ENCODE measurements around the gene AGPAT4.

AGPAT4 gene

DNA sequence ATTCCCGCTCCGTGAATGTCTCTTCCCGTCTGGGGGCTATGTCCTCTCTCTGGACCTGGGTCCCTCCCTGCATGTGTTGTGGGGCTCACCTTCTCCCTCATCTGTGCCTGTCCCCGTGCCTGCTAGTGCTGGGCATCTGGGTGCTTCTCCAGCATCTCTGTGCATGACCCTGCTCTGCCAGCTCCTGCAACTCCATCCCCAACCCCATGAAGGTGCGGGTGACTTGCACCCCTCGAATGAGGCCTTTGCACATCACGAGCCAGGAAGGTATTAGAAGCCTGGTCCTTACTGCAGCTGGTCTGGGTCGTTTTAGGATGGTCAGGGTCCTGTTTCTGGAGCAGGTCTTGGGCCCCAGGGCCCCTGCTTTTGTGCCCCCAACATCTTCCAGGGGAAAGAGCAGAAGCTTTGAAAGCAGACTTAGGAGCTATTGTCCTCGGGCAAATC lies 109.7 kb downstream of the AGPAT4 start:
- H3K4me2 ChIP-seq (ENCODE audit: insufficient read depth, low read length, poor library complexity, severe bottlenecking), result no peak overlapping the region
- no peak overlapping the region for H2BK12ac ChIP-seq (ENCODE audit: low read length)
- H2AK5ac ChIP-seq (ENCODE audit: low read depth, low read length), result no peak overlapping the region
- no peak overlapping the region for H3K23ac ChIP-seq (ENCODE audit: low read depth, low read length, poor library complexity)
- H4K8ac ChIP-seq (ENCODE audit: low read depth, low read length), result no peak overlapping the region
- H3K4ac ChIP-seq (ENCODE audit: low read length), result no peak overlapping the region
- no peak overlapping the region for H2BK120ac ChIP-seq (ENCODE audit: low read depth, low read length)
- no peak overlapping the region for H4K91ac ChIP-seq (ENCODE audit: low read depth, low read length, poor library complexity)
- no peaks in the 10 kb centered on the region for H3K9me3 ChIP-seq (replicated peaks in 1 of 2; ENCODE audit: control insufficient read depth in 2 of 2, insufficient read depth in 1 of 2, low read depth in 1 of 2, low read length in 2 of 2)
- peaks cover 4% of the 10 kb centered on the region for H3K79me1 ChIP-seq (ENCODE audit: low read depth, low read length)
- H2BK5ac ChIP-seq (ENCODE audit: low read length), result no peak overlapping the region
- peaks cover 46 to 70% of the 10 kb centered on the region in 2 donors for H3K36me3 ChIP-seq (replicated peaks in 1 of 2; ENCODE audit: control insufficient read depth in 2 of 2, insufficient read depth in 2 of 2, low read length in 2 of 2)
- no peak overlapping the region for H2AFZ ChIP-seq (ENCODE audit: low read length)
- no peak overlapping the region for H3K27ac ChIP-seq (replicated peaks; ENCODE audit: low read length)
- no peaks in the 10 kb centered on the region for H3K27me3 ChIP-seq (ENCODE audit: control insufficient read depth in 3 of 3, insufficient read depth in 3 of 3, low read depth in 1 of 3, low read length in 3 of 3)
- no CpG with 5 or more reads among the region's 9 CpGs for WGBS, 2 donors (ENCODE audit: extremely low coverage in 2 of 2, insufficient read length in 2 of 2, insufficient replicate concordance in 1 of 2)
- H3K4me3 ChIP-seq (ENCODE audit: low read length in 2 of 2), result no peak overlapping the region
- H3K4me1 ChIP-seq (ENCODE audit: control insufficient read depth in 2 of 2, insufficient read depth in 1 of 2, low read depth in 1 of 2, low read length in 2 of 2), result peaks cover 9 to 20% of the 10 kb centered on the region in 2 donors
- H3K14ac ChIP-seq (ENCODE audit: low read length), result no peak overlapping the region
- no peak overlapping the region for H2BK15ac ChIP-seq (ENCODE audit: low read length)
- H3K9ac ChIP-seq (ENCODE audit: low read depth, low read length, poor library complexity), result no peak overlapping the region
- H3K18ac ChIP-seq (ENCODE audit: low read length), result no peak overlapping the region
- no peak for DNase-seq (ENCODE audit: low spot score)

- H4K8ac ChIP-seq (ENCODE audit: low read depth, low read length), result no peak overlapping the region
- H3K9me3 ChIP-seq (replicated peaks in 1 of 2; ENCODE audit: control insufficient read depth in 2 of 2, insufficient read depth in 1 of 2, low read depth in 1 of 2, low read length in 2 of 2), result no peaks in the 10 kb centered on the region
- H2BK15ac ChIP-seq (ENCODE audit: low read length), result no peak overlapping the region
- no peak overlapping the region for H3K4me3 ChIP-seq (ENCODE audit: low read length in 2 of 2)
- H3K79me1 ChIP-seq (ENCODE audit: low read depth, low read length), result peaks cover 4% of the 10 kb centered on the region
- H3K14ac ChIP-seq (ENCODE audit: low read length), result no peak overlapping the region
- peaks cover 51 to 75% of the 10 kb centered on the region in 2 donors for H3K36me3 ChIP-seq (replicated peaks in 1 of 2; ENCODE audit: control insufficient read depth in 2 of 2, insufficient read depth in 2 of 2, low read length in 2 of 2)
- no peak overlapping the region for H2BK5ac ChIP-seq (ENCODE audit: low read length)
- no peak overlapping the region for H4K91ac ChIP-seq (ENCODE audit: low read depth, low read length, poor library complexity)
- H3K9ac ChIP-seq (ENCODE audit: low read depth, low read length, poor library complexity), result no peak overlapping the region
- no peak overlapping the region for H2BK12ac ChIP-seq (ENCODE audit: low read length)
- H3K4me2 ChIP-seq (ENCODE audit: insufficient read depth, low read length, poor library complexity, severe bottlenecking), result no peak overlapping the region
- no peak for DNase-seq (ENCODE audit: low spot score)
- no peak overlapping the region for H3K27ac ChIP-seq (replicated peaks; ENCODE audit: low read length)
- H3K4ac ChIP-seq (ENCODE audit: low read length), result no peak overlapping the region
- no CpG with 5 or more reads among the region's 13 CpGs for WGBS, 2 donors (ENCODE audit: extremely low coverage in 2 of 2, insufficient read length in 2 of 2, insufficient replicate concordance in 1 of 2)
- peaks cover 7 to 19% of the 10 kb centered on the region in 2 donors for H3K4me1 ChIP-seq (ENCODE audit: control insufficient read depth in 2 of 2, insufficient read depth in 1 of 2, low read depth in 1 of 2, low read length in 2 of 2)
- peak overlapping the region; percentile 76 for H3K18ac ChIP-seq (ENCODE audit: low read length)
- H2BK120ac ChIP-seq (ENCODE audit: low read depth, low read length), result no peak overlapping the region
- peak overlapping the region; percentile 40 for H3K23ac ChIP-seq (ENCODE audit: low read depth, low read length, poor library complexity)
- no peak overlapping the region for H2AFZ ChIP-seq (ENCODE audit: low read length)
- H2AK5ac ChIP-seq (ENCODE audit: low read depth, low read length), result no peak overlapping the region
- no peaks in the 10 kb centered on the region for H3K27me3 ChIP-seq (ENCODE audit: control insufficient read depth in 3 of 3, insufficient read depth in 3 of 3, low read depth in 1 of 3, low read length in 3 of 3)
Observed at GRCh38 chr6:161163466-161164181, 110.2 kb downstream of the AGPAT4 start.

DNA sequence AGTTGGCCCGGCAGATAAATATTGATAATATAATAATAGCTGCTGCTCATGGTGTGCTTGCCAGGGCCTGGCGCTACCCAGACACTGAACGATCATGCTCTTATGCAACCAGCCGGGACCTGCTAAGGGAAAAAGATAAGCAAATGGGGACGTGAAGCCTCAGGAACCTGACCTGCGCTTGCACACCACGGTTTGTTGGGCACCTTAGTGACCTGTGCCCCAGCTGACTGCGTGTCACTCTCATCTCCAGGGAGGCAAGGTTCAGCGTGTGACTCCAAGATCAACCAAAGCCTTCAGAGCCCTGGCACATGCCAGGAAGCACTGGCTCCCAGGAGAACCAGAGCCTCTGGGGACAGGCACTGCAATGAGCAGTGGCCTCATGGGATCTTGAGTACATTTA lies 111.1 kb downstream of the AGPAT4 start:
- peaks cover 54 to 78% of the 10 kb centered on the region in 2 donors for H3K36me3 ChIP-seq (replicated peaks in 1 of 2; ENCODE audit: control insufficient read depth in 2 of 2, insufficient read depth in 2 of 2, low read length in 2 of 2)

DNA sequence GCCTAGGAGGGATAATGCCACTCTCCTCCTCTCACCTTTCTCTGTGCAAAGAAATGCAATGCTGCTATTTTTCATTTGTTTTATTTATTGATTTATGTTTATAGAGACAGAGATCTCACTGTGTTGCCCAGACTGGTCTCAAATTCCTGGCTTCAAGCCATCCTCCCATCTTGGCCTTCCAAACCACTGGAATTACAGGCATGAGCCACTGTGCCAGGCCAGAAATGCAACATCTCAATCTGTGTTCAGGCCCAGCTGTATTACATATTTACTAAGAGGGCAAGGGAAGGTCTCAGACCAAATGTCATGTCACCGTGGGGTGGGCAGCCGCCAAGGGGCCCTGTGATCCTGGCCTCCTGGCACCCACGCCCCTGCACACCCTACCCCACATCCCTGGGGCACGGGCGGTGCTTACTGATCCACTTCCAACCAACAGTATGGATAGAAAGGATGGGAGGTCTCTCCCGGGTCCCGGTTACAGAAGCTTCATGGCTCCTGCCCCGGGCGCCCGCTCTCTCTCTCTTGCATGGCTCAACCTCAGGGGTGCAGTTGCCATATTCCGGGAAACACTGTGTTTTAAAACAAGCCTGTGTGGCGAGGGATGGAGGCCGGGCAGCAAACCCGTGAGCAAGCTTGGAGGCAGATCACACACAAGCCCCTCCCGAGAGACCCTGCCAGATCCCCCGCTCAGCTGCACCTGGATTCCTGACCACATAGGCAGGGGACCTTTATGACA lies 111.8 kb downstream of the AGPAT4 start:
- no peak overlapping the region for H3K4ac ChIP-seq (ENCODE audit: low read length)
- no peak overlapping the region for H2BK120ac ChIP-seq (ENCODE audit: low read depth, low read length)
- H3K4me3 ChIP-seq (ENCODE audit: low read length in 2 of 2), result no peak overlapping the region
- H3K9me3 ChIP-seq (replicated peaks in 1 of 2; ENCODE audit: control insufficient read depth in 2 of 2, insufficient read depth in 1 of 2, low read depth in 1 of 2, low read length in 2 of 2), result peaks cover 0 to 2% of the 10 kb centered on the region in 2 donors
- no peak overlapping the region for H3K18ac ChIP-seq (ENCODE audit: low read length)
- H2BK12ac ChIP-seq (ENCODE audit: low read length), result no peak overlapping the region
- peaks cover 4% of the 10 kb centered on the region for H3K79me1 ChIP-seq (ENCODE audit: low read depth, low read length)
- no peak overlapping the region for H2AK5ac ChIP-seq (ENCODE audit: low read depth, low read length)
- no peaks in the 10 kb centered on the region for H3K27me3 ChIP-seq (ENCODE audit: control insufficient read depth in 3 of 3, insufficient read depth in 3 of 3, low read depth in 1 of 3, low read length in 3 of 3)
- no peak overlapping the region for H4K91ac ChIP-seq (ENCODE audit: low read depth, low read length, poor library complexity)
- no CpG with 5 or more reads among the region's 16 CpGs for WGBS, 2 donors (ENCODE audit: extremely low coverage in 2 of 2, insufficient read length in 2 of 2, insufficient replicate concordance in 1 of 2)
- H3K36me3 ChIP-seq (replicated peaks in 1 of 2; ENCODE audit: control insufficient read depth in 2 of 2, insufficient read depth in 2 of 2, low read length in 2 of 2), result peaks cover 56 to 79% of the 10 kb centered on the region in 2 donors
- H3K14ac ChIP-seq (ENCODE audit: low read length), result no peak overlapping the region
- no peak overlapping the region for H3K27ac ChIP-seq (replicated peaks; ENCODE audit: low read length)
- H3K9ac ChIP-seq (ENCODE audit: low read depth, low read length, poor library complexity), result no peak overlapping the region
- H2BK5ac ChIP-seq (ENCODE audit: low read length), result no peak overlapping the region
- H3K23ac ChIP-seq (ENCODE audit: low read depth, low read length, poor library complexity), result no peak overlapping the region
- DNase-seq (ENCODE audit: low spot score), result no peak
- no peak overlapping the region for H2BK15ac ChIP-seq (ENCODE audit: low read length)
- no peak overlapping the region for H2AFZ ChIP-seq (ENCODE audit: low read length)
- no peak overlapping the region for H4K8ac ChIP-seq (ENCODE audit: low read depth, low read length)
- H3K4me1 ChIP-seq (ENCODE audit: control insufficient read depth in 2 of 2, insufficient read depth in 1 of 2, low read depth in 1 of 2, low read length in 2 of 2), result peaks cover 0 to 5% of the 10 kb centered on the region in 2 donors
- no peak overlapping the region for H3K4me2 ChIP-seq (ENCODE audit: insufficient read depth, low read length, poor library complexity, severe bottlenecking)

More for the DNA sequence above, 111.1 kb downstream of the AGPAT4 start:
- no peak overlapping the region for H2BK15ac ChIP-seq (ENCODE audit: low read length)
- H3K4me2 ChIP-seq (ENCODE audit: insufficient read depth, low read length, poor library complexity, severe bottlenecking), result no peak overlapping the region
- peaks cover 4% of the 10 kb centered on the region for H3K79me1 ChIP-seq (ENCODE audit: low read depth, low read length)
- peaks cover 0 to 10% of the 10 kb centered on the region in 2 donors for H3K4me1 ChIP-seq (ENCODE audit: control insufficient read depth in 2 of 2, insufficient read depth in 1 of 2, low read depth in 1 of 2, low read length in 2 of 2)
- no peak overlapping the region for H3K9ac ChIP-seq (ENCODE audit: low read depth, low read length, poor library complexity)
- H3K4ac ChIP-seq (ENCODE audit: low read length), result no peak overlapping the region
- H4K8ac ChIP-seq (ENCODE audit: low read depth, low read length), result no peak overlapping the region
- H2BK5ac ChIP-seq (ENCODE audit: low read length), result no peak overlapping the region
- DNase-seq (ENCODE audit: low spot score), result no peak
- no peak overlapping the region for H3K18ac ChIP-seq (ENCODE audit: low read length)
- H3K23ac ChIP-seq (ENCODE audit: low read depth, low read length, poor library complexity), result no peak overlapping the region
- no peak overlapping the region for H2BK120ac ChIP-seq (ENCODE audit: low read depth, low read length)
- no peak overlapping the region for H3K14ac ChIP-seq (ENCODE audit: low read length)
- H3K27ac ChIP-seq (replicated peaks; ENCODE audit: low read length), result no peak overlapping the region
- no peak overlapping the region for H2AFZ ChIP-seq (ENCODE audit: low read length)
- no CpG with 5 or more reads among the region's 9 CpGs for WGBS, 2 donors (ENCODE audit: extremely low coverage in 2 of 2, insufficient read length in 2 of 2, insufficient replicate concordance in 1 of 2)
- H2BK12ac ChIP-seq (ENCODE audit: low read length), result no peak overlapping the region
- H3K27me3 ChIP-seq (ENCODE audit: control insufficient read depth in 3 of 3, insufficient read depth in 3 of 3, low read depth in 1 of 3, low read length in 3 of 3), result no peaks in the 10 kb centered on the region
- H3K9me3 ChIP-seq (replicated peaks in 1 of 2; ENCODE audit: control insufficient read depth in 2 of 2, insufficient read depth in 1 of 2, low read depth in 1 of 2, low read length in 2 of 2), result peaks cover 0 to under 1% of the 10 kb centered on the region in 2 donors
- no peak overlapping the region for H4K91ac ChIP-seq (ENCODE audit: low read depth, low read length, poor library complexity)
- no peak overlapping the region for H2AK5ac ChIP-seq (ENCODE audit: low read depth, low read length)
- no peak overlapping the region for H3K4me3 ChIP-seq (ENCODE audit: low read length in 2 of 2)

All from neuronal stem cell (in vitro differentiated cells).